HG03571 (cell line): ENCODE data around the gene RHBDF1.
A peak's percentile ranks its signal among the peaks of the same experiment; 100 is the strongest.
"Not testable (repeated sequence)": the region's sequence is repeated elsewhere in the genome, so short reads cannot be mapped to it uniquely, and the experiment has no call there.

Experiments
- ATAC-seq: cut with Tn5 transposase; IDR thresholded peaks from one replicate; pipeline ENCODE4 v1.9.1; 2021; ENCODE audit not compliant: unreplicated experiment

Gene RHBDF1

DNA sequence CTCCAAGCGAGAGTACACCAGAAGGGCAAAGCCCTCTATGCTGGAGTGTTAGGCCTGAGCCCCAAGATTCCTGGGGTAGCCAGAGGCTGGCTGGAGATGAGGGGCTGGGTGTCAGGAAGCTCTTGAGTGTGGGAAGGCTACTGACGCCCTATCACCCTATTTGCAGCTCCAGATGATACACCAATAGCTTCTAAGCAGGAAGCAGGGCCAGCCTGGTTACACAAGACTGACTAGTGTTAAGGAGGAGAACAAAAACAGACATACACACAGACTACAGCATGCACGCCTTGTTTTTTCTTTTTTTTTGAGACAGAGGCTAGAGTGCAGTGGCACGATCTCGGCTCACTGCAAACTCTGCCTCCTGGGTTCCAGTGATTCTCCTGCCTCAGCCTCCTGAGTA lies 34.9 kb downstream of the RHBDF1 start:
- ATAC-seq, result no peak

DNA sequence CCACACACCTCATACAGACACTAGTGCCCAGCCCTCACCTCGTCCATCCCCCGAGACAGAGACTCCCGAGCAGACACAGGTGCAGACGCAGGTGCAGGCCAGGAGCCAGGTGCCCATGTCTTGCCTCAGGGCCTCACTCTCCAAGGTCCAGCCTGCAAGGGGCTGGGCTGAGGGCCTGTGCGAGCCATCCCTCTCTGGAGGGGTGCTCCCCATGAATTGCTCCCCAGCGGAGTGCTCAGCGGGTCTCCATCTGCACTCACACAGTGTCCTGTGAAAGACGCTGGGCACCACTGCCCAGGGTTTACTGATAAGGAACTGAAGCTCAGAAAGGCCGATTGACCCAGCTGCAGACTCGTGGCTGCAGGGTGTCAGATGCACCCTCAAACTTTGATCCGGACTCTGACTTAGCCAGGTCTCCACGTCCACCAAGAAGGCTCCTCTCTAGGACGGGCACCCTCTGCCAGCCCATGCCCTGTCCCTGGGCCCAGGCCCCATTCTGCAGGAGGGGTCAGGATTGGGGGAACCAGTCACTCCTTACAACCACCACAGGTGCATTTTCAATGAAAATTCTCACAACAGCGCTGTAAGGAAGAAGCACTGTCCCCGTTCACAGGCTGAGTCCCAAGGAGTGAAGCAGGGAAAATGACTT lies 36.0 kb downstream of the RHBDF1 start:
- ATAC-seq, result no peak

DNA sequence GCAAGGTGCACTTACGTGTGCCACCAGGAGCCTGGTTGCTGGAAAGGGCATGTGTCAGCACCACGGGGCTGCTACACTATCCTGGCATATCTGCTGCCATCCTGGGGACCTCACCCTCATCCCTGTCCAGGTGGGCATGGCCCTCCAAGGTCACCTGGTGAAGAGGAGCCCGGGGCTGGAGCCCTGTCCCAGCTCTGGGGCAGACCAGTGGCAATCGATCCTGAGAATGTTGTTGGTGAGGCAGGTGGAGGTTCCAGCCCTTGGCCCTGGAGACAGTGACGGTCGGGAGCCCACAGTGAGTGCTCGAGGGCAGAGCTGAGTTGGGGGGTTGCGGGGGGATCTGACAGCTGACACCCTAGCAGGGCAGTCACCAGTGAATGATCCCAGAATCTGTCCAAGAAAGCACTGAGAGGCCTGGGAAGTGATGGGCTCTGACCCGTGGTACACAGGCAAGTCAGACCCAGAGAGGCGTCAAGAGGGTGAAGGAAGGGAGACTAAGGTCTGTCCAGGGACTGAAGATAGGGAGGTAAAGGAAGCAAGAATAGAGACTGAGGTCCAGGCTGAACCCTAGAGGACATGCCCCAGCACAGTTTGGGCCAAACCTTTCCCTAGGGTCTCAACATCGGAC lies 36.6 kb downstream of the RHBDF1 start:
- ATAC-seq, result no peak

DNA sequence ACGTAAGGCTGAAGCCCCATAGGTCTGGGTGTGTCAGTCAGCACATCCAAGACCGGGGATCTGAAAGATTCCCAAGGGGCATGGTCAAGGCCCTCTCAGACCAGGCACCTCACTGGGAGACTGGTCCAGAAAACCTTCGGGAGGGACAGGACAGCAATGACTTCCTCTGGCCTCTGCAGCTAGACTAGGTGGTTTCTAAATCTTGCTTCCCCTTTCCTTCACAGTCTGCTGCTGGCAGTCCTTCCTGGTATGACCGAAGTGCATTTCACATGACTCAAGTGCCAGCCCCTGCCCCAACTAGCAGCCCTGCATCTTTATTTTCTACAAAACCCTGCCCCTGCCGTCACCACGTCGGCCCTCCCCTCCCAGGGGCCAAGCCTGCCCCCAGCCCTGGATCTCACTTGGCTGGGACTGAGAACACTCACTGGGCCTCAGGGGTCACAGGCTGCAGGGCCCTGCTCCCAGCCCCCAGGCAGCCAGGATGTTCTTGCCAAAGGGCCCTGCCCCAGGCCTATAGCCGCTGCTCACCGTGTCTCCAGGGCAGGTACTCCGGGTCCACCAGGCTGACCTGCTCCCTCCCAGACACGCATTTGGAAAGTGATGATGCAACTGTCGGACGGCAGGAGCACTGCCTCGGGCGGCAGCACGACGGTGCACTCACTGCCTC lies 37.3 kb downstream of the RHBDF1 start:
- ATAC-seq, result no peak

DNA sequence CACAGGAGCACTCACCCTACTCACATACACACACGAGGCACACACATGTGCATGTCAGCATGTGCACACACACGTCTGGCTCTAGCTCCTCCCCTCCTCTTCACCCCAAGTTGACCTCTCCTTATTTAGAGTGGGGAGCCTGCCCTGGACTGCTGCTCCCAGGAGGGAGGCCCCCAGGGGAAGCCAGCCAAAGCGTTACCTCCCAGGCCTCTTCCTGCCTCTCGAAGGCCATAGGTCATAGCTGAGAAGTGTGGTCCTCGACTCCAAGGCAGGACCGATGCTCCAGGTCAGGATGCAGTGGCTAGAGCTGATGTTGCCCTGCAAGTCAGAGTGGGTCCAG lies 37.8 kb downstream of the RHBDF1 start:
- ATAC-seq, result no peak

DNA sequence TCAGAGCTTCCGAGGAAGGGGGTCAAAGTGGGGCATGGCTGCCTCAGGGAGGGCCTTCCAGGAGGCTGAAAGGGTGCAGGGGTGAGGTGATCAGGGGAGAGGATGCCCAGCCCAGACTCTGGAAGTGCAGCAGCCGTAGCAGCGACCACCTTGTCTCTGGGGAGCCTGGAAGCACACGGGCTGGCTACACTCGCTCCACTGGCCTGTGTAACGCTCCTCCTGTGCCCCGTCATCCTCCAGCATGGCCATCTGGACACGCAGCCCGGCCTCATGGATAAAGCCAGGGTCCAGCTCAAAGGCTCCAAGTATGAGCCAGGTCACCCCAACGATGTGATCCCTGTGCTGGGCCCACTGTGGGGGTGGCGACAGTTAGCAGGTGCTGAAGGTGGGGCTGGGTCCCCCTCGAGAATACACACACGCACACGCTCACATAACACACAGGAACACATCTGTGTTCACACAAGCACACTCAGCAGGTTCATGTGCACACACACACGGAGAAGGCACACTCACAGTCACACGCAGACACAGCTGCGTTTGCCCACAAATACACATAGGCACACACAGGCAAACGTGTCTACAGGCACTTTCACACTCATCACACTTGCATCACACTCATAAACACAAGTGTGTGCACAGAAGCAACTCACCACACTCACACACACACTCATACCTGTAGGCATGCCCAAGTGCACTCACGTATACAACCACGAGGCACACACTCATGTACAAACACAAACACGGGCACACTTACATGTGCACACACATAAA lies 38.4 kb downstream of the RHBDF1 start:
- no peak for ATAC-seq

DNA sequence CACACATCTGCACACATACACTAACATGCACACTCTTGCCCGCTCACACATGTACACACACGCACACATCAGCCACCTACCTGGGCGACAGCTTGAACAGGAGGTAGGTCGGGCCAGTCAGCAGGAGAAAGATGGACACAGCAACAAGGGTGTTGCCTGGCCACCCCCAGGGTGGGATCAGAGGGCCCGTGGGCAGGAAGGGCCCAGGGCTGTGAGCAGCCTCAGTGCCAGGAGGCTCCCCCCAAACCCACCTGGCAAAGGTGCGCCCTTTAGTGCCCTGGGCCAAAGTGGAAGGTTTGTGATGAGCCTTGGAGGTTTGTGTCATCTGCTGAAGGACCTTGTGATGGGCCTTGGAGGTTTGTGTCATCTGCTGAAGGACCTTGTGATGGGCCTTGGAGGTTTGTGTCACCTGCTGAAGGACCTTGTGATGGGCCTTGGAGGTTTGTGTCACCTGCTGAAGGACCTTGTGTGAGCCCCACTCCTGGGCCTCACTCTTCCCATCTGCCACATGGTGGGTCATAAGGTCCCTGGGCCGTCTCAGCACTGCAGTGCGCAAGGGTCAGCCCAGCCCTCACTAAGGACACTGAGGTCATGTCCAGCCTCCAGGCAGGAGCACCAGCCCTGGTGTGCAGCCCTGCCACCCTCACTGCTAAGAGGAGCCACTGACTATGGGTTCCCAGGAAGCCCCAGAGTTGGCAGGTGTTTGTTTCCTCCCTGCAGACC lies 39.1 kb downstream of the RHBDF1 start:
- ATAC-seq, result not testable (repeated sequence)

DNA sequence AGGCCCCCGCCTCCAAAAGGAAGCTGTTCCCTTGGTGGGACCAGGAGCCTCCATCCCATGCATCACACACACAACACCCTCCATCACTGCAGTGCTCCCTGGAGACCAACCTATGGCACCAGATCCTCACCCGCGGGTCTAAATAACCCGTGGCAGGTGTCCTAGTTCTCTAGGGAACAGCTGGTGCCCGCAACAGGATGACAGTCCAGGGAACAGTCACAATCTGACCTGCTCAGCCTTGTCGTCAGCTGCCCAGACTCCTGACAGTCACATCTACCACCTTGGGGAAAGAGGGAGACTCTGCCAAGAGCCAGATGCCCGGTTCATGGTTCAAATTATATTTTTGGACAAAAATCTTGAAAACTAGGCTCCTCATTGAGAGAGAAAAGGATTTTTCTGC lies 41.8 kb downstream of the RHBDF1 start:
- not testable (repeated sequence) for ATAC-seq

DNA sequence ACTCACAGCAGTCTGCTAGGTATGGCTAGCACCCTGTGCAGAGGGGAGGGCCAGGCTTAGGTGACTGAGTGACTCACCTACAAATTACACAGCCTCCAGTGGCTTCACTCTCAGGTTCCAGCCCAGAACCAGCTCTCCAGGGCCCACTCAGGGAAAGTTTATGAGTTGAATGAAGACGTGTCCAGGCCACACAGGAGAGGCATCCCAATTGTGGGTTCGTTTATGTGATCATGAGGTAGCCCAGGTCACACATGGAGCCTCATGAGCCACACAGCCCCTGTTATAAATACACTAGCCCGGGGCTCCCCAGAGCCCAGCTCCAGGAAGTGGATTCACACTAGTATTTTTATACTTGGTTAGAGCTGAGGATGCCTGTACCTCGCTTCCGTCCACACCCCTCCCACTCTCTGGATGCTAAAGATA lies 46.5 kb downstream of the RHBDF1 start:
- peak; percentile 69 for ATAC-seq

DNA sequence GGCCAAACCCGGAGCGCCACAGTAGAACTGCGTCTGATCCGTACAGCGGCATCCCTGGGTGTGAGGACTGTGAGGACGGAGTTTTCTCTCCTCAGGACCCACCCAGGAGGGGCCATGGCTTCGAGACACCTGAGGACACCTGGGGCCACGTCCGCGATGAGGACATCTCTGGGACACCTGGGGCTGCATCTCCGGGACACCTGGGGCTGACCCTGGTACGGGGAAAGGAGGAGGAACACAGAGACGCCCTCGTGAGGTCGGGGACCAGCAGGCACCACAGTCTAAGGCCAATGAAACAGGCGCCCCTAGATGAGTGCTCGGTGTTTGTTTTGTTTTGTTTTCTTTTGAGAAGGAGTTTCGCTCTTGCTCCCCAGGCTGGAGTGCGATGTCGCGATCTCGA lies 48.3 kb downstream of the RHBDF1 start:
- ATAC-seq, result not testable (repeated sequence)

DNA sequence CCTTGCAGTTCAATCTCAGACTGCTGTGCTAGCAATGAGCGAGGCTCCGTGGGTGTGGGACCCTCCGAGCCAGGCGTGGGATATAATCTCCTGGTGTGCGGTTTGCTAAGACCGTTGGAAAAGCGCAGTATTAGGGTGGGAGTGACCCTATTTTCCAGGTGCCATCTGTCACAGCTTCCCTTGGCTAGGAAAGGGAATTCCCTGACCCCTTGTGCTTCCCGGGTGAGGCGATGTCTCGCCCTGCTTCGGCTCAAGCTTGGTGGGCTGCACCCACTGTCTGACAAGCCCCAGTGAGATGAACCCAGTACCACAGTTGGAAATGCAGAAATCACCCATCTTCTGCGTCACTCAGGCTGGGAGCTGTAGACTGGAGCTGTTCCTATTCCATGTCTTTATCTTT lies 51.5 kb downstream of the RHBDF1 start:
- ATAC-seq, result not testable (repeated sequence)

DNA sequence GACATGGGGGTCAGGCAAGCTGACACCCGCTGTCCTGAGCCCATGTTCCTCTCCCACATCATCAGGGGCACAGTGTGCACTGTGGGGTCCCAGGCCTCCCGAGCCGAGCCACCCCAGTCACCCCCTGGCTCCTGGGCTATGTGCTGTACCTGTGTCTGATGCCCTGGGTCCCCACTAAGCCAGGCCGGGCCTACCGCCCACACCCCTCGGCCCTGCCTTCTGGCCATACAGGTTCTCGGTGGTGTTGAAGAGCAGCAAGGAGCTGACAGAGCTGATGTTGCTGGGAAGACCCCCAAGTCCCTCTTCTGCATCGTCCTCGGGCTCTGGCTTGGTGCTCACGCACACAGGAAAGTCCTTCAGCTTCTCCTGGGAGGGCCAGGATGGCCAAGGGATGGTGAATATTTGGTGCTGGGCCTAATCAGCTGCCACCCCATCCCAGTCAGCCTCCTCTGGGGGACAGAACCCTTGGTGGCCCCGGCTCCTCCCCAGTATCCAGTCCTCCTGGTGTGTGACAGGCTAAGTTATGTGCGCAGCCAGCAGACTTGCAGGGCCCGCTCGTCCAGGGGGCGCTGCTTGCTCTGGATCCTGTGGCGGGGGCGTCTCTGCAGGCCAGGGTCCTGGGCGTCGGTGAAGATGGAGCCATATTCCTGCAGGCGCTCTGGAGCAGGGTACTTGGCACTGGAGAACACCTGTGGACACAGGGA lies 55.2 kb downstream of the RHBDF1 start:
- ATAC-seq, result not testable (repeated sequence)

DNA sequence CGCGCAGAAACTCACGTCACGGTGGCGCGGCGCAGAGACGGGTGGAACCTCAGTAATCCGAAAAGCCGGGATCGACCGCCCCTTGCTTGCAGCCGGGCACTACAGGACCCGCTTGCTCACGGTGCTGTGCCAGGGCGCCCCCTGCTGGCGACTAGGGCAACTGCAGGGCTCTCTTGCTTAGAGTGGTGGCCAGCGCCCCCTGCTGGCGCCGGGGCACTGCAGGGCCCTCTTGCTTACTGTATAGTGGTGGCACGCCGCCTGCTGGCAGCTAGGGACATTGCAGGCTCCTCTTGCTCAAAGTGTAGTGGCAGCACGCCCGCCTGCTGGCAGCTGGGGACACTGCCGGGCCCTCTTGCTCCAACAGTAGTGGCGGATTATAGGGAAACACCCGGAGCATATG lies 61.7 kb downstream of the RHBDF1 start:
- ATAC-seq, result not testable (repeated sequence)

DNA sequence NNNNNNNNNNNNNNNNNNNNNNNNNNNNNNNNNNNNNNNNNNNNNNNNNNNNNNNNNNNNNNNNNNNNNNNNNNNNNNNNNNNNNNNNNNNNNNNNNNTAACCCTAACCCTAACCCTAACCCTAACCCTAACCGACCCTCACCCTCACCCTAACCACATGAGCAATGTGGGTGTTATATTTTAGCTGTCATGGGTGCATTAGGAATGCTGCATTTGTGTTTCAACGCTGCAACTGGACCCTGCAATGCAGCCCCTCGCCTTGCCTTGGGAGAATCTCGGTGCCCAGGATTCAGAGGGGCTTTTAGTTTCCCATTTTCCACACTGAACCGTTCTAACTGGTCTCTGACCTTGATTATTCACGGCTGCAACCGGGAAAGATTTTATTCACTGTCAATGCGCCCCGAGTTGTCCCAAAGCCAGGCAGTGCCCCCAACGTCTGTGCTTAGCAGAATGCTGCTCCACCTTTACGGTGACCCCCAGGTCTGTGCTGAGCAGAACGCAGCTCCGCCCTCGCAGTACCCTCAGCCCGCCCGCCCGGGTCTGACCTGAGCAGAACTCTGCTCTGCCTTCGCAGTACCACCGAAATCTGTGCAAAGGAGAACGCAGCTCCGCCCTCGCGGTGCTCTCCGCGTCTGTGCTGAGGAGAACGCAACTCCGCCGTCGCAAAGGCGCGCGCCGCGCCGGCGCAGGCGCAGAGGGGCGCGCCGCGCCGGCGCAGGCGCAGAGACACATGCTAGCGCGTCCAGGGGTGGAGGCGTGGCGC lies 62.3 kb downstream of the RHBDF1 start:
- no peak for ATAC-seq
